Activated T-helper 1 cell treated with anti-CD3 and anti-CD28 coated beads, Interleukin-12 subunit alpha, Interleukin-12 subunit beta, Interleukin-2, Interleukin-4 antibody, amounts not matched to agents 30 ng/mL and 10 ng/mL and 1 ng/mL, durations not matched to agents 14 hours and 24 hours and 36 hours (primary cell): ENCODE results near the gene SND1. TPM values are rescaled to one million over a fixed set of nuclear protein-coding genes. Genes with fewer than 3 reads are reported as not detected.

Source experiments
- DNase-seq: peaks from one replicate; pipeline ENCODE4 v3.0.0; 2021; ENCODE audit warnings: low spot score
- H3K27ac Mint-ChIP-seq: one replicate; pipeline ENCODE4 v1.8.0; 2021; ENCODE audit warnings: mild to moderate bottlenecking, mixed read lengths
- H3K27me3 Mint-ChIP-seq: one replicate; pipeline ENCODE4 v1.8.0; 2022; ENCODE audit warnings: mild to moderate bottlenecking, moderate library complexity, mixed read lengths; ENCODE audit not compliant: insufficient read depth
- H3K36me3 Mint-ChIP-seq: one replicate; pipeline ENCODE4 v1.8.0; 2021; ENCODE audit warnings: low read depth, mixed read lengths
- H3K4me1 Mint-ChIP-seq: one replicate; pipeline ENCODE4 v1.8.0; 2021; ENCODE audit warnings: low read depth, mixed read lengths
- H3K4me3 Mint-ChIP-seq: one replicate; pipeline ENCODE4 v1.8.0; 2021; ENCODE audit warnings: mild to moderate bottlenecking, moderate library complexity, mixed read lengths
- H3K9me3 Mint-ChIP-seq: one replicate; pipeline ENCODE4 v1.8.0; 2021; ENCODE audit warnings: mixed read lengths
- intact Hi-C: fragments of 100-400 bp; cut with micrococcal nuclease; formaldehyde crosslinking; loops from one replicate; pipeline ENCODE4 v1.15.1; 2024
- total RNA-seq: library from RNA; stranded (reverse); gene quantifications from 2 replicates; pipeline ENCODE4 v1.2.3, GENCODE V29; 2022

Gene SND1
- total RNA-seq, 1 donor from 2014 or later, result 292 TPM

DNA sequence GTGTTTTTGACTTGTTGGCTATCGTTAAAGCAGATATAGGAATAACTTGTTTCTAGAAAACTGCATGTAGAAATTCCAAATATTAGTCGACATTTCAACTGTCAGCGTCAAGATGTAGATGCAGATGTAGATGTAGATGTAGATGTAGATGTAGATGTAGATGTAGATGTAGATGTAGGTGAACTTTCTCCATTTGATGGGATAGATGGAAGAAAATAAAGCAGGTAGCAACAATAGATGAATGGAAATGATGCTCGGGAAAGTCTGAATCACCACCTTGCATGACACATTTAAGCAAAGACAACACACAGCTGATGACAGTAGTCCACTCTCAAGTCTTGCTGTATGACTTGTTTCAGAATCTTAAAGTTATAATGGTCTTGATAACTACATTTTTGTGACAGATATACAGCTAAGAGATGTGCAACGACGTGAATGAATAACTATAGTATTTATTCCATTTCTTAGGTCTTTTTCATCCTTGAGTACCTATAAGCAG lies 53.5 kb downstream of the SND1 start:
- Mint-ChIP-seq H3K4me3 (no peak overlapping the region), H3K9me3 (peaks cover 1% of the 10 kb centered on the region), H3K27ac (peak overlapping the region; percentile 55), H3K36me3 (peaks cover 60% of the 10 kb centered on the region), H3K27me3 (no peaks in the 10 kb centered on the region), H3K4me1 (peaks cover 24% of the 10 kb centered on the region)
- no peak for DNase-seq
- intact Hi-C loops, result loop anchor here (10.0 kb wide), 1 partner anchor 619 kb away; no protein-coding TSS in a partner anchor

DNA sequence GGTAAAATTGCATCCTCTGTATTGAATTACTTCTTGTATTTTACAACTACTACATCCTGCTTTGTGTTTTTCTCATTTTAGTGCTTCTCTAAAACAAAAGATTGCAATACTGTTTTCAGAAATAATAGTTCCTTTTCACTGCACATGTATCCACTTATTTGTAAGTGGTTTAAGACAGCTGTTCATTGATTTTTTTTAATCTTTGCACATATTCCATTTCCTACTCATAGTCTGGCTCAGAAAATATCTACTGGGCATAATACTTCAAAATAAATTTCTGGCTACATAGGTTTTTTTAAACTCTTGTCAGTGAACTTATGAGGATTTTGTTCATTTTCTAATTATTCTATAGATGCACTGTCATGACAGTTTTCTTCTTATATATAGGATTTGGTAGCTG lies 54.8 kb downstream of the SND1 start:
- H3K4me1 Mint-ChIP-seq, result peaks cover 24% of the 10 kb centered on the region
- H3K9me3 Mint-ChIP-seq, result peaks cover 12% of the 10 kb centered on the region
- no peak overlapping the region for H3K27ac Mint-ChIP-seq
- H3K27me3 Mint-ChIP-seq, result no peaks in the 10 kb centered on the region
- intact Hi-C loops, result loop anchor here (10.0 kb wide), 1 partner anchor 618 kb away; no protein-coding TSS in a partner anchor
- H3K4me3 Mint-ChIP-seq, result no peak overlapping the region
- no peak for DNase-seq
- H3K36me3 Mint-ChIP-seq, result peaks cover 60% of the 10 kb centered on the region

DNA sequence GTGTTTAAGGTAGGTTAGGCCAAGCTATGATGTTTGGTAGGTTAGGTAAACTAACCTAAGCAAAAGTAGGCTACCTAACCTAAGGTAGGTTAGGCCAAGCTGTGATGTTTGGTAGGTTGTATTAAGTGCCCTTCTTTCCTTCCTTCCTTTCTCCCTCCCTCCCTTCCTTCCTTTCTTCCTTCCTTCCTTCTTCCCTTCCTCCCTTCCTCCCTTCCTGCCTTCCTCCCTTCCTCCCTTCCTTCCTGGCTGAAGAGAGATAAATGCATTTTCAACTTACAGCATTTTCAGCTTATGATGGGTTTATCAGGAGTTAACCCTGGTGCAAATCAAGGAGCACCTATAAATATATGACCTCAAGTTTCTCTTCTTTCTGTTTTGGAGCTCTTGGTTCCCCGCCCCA lies 56.2 kb downstream of the SND1 start:
- peaks cover 24% of the 10 kb centered on the region for H3K4me1 Mint-ChIP-seq

DNA sequence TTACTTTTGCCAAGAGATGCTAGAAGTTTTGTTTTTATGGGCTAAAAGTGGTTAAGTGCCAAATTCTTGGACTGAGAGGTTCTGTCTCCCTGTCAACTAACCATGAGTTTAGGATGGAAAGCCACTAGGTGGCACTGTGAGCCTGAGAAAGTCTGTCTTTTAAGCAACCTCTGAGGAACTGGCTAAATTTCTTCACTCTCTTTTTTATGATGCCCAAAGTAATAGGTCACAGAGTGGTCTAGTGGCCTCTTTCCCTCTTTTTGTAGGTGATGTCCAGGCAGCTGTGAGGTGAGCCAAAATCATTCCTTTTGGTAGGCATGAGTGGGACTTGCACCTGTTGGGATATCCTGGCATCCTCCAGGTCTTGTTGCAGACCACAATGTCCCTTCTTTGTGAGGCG lies 56.8 kb downstream of the SND1 start:
- Mint-ChIP-seq H3K27me3 (no peaks in the 10 kb centered on the region), H3K4me3 (no peak overlapping the region), H3K27ac (no peak overlapping the region), H3K9me3 (peaks cover 15% of the 10 kb centered on the region), H3K36me3 (peaks cover 65% of the 10 kb centered on the region), H3K4me1 (peaks cover 23% of the 10 kb centered on the region)
- intact Hi-C loops, result loop anchor here (1.0 to 10.0 kb wide), 6 partner anchors 84 to 616 kb away; no protein-coding TSS in a partner anchor
- DNase-seq, result peak; percentile 53

More for the DNA sequence above, 56.2 kb downstream of the SND1 start:
- no peak overlapping the region for H3K4me3 Mint-ChIP-seq
- H3K9me3 Mint-ChIP-seq, result peaks cover 15% of the 10 kb centered on the region
- no peak for DNase-seq
- no peak overlapping the region for H3K27ac Mint-ChIP-seq
- intact Hi-C loops, result loop anchor here (1.0 to 10.0 kb wide), 6 partner anchors 85 to 617 kb away; no protein-coding TSS in a partner anchor
- peaks cover 64% of the 10 kb centered on the region for H3K36me3 Mint-ChIP-seq
- no peaks in the 10 kb centered on the region for H3K27me3 Mint-ChIP-seq

DNA sequence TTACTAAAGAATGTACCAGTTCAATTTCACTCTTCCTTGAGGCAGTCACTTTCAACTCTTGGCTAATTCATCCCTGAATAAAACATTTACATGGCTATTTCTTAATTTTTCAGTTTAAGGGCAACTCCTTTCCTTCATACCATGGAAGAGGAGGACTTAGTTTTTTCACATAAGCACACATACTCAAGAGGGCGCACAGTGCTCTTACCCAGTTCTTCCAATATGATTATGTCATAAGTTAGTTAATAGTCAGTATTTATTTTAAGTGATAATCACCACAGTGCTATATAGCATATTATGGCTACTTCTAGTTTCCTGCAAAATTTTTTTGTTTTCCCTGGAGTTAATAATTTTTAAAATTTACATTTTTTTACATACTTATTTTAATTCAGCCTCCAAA lies 58.6 kb downstream of the SND1 start:
- no peak overlapping the region for H3K27ac Mint-ChIP-seq
- DNase-seq, result no peak
- peaks cover 70% of the 10 kb centered on the region for H3K36me3 Mint-ChIP-seq
- peaks cover 16% of the 10 kb centered on the region for H3K4me1 Mint-ChIP-seq
- intact Hi-C loops, result no loop called here
- peaks cover 15% of the 10 kb centered on the region for H3K9me3 Mint-ChIP-seq
- H3K27me3 Mint-ChIP-seq, result no peaks in the 10 kb centered on the region
- no peak overlapping the region for H3K4me3 Mint-ChIP-seq

DNA sequence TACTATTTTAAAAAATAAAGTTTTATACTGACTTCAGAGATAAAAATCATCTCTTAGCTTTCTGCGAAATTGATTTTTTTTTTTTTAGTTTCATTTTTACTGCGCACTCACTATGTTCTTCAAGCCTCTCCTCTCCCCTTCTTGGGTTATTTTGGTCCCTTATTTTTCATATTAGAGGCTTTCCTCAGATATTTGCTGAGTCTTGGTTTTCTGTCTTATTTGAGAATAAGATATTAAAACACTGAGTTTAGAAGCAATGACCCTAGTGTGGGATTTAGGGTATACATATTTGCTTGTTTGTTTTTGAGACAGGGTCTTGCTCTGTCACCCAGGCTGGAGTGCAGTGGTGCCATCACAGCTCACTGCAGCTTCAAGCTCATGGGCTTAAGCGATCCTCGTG lies 59.9 kb downstream of the SND1 start:
- DNase-seq, result no peak
- peaks cover 25% of the 10 kb centered on the region for H3K4me1 Mint-ChIP-seq
- intact Hi-C loops, result no loop called here
- H3K9me3 Mint-ChIP-seq, result peaks cover 15% of the 10 kb centered on the region
- H3K27me3 Mint-ChIP-seq, result no peaks in the 10 kb centered on the region
- H3K36me3 Mint-ChIP-seq, result peaks cover 76% of the 10 kb centered on the region
- no peak overlapping the region for H3K4me3 Mint-ChIP-seq
- no peak overlapping the region for H3K27ac Mint-ChIP-seq

DNA sequence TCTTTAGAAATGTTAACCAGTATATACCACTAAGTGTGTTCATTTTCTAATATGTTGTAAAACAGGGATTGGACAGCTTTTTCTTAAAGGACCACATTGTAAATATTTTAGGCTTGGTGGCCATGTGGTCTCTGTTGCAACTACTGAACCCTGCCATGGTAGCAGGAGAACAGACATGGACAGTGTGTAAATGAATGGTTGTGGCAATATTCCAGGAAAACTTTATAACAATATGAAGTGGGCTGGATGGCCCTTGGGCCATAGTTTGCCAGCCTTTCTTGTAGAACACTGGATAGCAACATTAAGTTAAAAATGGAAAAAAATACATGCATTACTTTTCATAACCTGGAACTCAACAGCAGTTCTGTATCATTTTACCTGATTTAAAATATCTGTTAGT lies 61.0 kb downstream of the SND1 start:
- DNase-seq, result no peak
- H3K9me3 Mint-ChIP-seq, result peaks cover 15% of the 10 kb centered on the region
- H3K27ac Mint-ChIP-seq, result no peak overlapping the region
- peaks cover 77% of the 10 kb centered on the region for H3K36me3 Mint-ChIP-seq
- no peaks in the 10 kb centered on the region for H3K27me3 Mint-ChIP-seq
- H3K4me3 Mint-ChIP-seq, result no peak overlapping the region
- H3K4me1 Mint-ChIP-seq, result peaks cover 36% of the 10 kb centered on the region
- intact Hi-C loops, result no loop called here

DNA sequence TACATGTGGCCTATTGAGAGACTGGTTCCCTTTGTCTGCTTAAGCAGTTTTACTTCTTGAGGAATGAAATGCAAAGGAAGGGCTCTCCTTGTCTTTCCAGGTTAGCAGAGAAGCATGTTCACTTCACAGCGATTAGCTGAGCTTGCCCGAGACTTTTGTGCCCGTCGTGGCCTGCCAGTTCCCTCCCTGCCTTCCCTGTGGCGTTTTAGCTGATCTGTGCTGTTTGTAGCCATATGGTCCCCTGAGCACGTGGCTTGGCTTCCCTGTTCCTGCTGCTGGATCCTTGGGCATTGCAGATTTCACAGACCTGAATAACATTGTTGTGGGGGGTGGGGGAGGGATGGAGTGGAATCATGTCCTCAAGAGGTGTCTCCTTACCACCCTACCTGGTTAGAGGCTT lies 61.8 kb downstream of the SND1 start:
- no peak for DNase-seq
- no peak overlapping the region for H3K27ac Mint-ChIP-seq
- no peaks in the 10 kb centered on the region for H3K27me3 Mint-ChIP-seq
- H3K4me1 Mint-ChIP-seq, result peaks cover 39% of the 10 kb centered on the region
- H3K9me3 Mint-ChIP-seq, result peaks cover 15% of the 10 kb centered on the region
- intact Hi-C loops, result no loop called here
- no peak overlapping the region for H3K4me3 Mint-ChIP-seq
- H3K36me3 Mint-ChIP-seq, result peaks cover 75% of the 10 kb centered on the region

DNA sequence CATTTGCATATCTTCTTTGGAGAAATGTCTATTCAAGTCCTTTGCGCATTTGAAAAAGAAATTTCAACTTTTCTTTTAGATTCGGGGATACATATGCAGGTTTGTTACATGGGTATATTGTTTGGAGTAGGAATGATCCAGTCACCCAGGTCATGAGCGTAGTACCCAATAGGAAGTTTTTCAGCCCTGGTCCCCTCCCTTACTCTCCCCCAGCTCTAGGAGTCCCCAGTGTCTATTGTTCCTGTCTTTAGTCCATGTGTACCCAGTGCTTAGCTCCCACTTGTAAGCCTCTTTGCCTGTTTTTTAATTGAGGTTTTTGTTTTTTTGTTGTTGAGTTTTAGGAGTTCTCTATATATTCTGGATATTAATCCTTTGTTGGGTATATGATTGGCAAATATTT lies 63.3 kb downstream of the SND1 start:
- no peak overlapping the region for H3K4me3 Mint-ChIP-seq
- H3K27me3 Mint-ChIP-seq, result no peaks in the 10 kb centered on the region
- no peak overlapping the region for H3K27ac Mint-ChIP-seq
- H3K4me1 Mint-ChIP-seq, result peaks cover 39% of the 10 kb centered on the region
- intact Hi-C loops, result no loop called here
- DNase-seq, result no peak
- peaks cover 65% of the 10 kb centered on the region for H3K36me3 Mint-ChIP-seq
- peaks cover 15% of the 10 kb centered on the region for H3K9me3 Mint-ChIP-seq

DNA sequence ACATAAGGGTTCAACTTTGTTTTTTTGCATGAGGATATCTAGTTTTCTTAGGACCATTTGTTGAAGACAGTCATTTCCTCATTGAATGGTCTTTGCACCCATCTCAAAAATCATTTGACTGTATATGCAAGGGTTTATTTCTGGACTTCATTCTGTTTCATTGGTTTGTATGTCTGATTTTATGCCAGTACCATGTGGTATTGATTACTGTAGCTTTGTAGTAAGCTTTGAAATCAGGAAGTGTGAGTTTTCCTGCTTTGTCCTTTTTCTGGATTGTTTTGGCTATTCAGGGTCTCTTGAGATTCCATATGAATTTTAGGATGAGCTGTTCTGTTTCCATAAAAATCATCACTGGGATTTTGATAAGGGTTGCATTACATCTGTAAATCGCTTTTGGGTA lies 63.9 kb downstream of the SND1 start:
- no peak for DNase-seq
- no peaks in the 10 kb centered on the region for H3K27me3 Mint-ChIP-seq
- H3K4me1 Mint-ChIP-seq, result peaks cover 39% of the 10 kb centered on the region
- peaks cover 11% of the 10 kb centered on the region for H3K9me3 Mint-ChIP-seq
- peaks cover 66% of the 10 kb centered on the region for H3K36me3 Mint-ChIP-seq
- no peak overlapping the region for H3K4me3 Mint-ChIP-seq
- intact Hi-C loops, result no loop called here
- H3K27ac Mint-ChIP-seq, result no peak overlapping the region

DNA sequence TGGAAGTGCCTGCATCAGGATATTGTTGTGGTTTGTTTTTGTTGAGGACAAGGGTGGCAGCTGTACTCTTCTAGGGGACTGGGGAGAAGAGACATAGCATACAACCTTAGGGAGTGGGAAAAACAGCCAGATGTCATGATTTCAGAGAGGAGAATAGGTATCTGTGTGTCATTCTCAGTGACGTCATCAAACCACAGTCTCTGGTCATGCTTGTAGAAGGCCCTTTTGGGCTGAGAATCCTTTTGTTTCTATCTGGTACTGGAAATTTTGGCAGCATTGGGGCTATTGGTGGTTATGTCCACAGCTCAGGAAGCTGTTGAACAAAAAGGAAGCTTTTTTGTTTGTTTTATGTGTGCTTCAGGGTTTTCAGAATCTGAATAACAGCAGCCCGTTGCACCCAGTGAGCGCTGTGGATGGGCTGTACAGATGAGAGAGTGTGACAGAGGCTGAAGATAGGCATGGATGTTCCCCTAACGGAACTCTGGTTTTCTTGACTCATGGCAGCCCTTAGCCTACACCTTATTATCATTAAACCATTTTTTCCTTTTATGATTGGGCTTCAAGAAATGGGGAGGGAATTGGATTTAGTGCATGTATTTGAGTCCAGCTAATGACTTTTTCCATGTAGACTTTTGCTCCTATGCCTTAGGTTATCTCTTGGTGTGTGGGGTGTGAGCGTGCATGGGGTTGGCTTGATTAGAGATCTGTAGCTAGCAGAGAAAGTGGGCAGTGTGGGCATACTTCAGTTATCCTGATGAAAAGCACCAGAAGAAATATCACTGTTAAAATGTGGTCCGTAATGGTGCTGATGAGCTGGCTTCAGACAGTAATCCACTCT lies 65.7 kb downstream of the SND1 start:
- intact Hi-C loops, result no loop called here
- H3K27ac Mint-ChIP-seq, result peak overlapping the region; percentile 37
- H3K9me3 Mint-ChIP-seq, result no peaks in the 10 kb centered on the region
- peaks cover 63% of the 10 kb centered on the region for H3K36me3 Mint-ChIP-seq
- no peaks in the 10 kb centered on the region for H3K27me3 Mint-ChIP-seq
- no peak for DNase-seq
- H3K4me3 Mint-ChIP-seq, result no peak overlapping the region
- H3K4me1 Mint-ChIP-seq, result peaks cover 39% of the 10 kb centered on the region

DNA sequence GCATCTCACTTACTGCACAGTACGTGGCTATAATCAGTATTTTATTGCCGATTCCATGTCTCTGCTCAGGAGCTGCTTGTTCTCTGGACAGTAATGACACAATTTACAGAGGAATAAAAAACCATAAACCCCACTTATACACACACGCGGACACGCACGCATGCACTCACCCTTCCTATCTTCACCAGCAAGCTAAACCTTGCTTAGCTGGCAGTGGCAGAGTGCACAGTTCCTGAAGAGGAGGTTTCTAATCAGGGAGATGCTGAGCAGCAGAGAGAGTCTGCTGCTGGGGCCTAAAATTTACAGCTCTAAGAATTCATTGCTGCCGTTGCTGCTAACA lies 66.3 kb downstream of the SND1 start:
- intact Hi-C loops, result no loop called here
- DNase-seq, result no peak
- no peak overlapping the region for H3K27ac Mint-ChIP-seq

DNA sequence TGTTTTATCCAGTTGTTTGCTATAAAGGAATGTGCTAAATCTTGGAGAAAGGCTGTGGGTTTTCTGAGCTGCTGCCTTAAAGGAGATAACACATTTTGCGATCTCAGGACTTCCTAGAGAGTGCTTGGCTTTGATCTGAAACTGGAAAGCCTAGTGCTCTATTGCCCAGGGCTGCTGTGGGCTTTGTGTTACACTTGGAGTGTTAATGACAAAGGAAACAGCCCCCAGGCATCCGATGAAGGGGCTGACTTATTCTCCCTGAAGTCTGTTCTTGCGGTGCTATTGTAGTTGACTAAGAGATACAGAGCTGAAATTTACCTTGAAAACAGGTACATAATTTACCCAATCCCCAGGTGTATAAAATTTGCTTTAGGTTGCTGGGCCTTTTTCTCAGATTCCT lies 74.5 kb downstream of the SND1 start:
- Mint-ChIP-seq H3K4me3 (no peak overlapping the region), H3K36me3 (peaks cover 42% of the 10 kb centered on the region), H3K27me3 (no peaks in the 10 kb centered on the region), H3K27ac (no peak overlapping the region), H3K4me1 (no peaks in the 10 kb centered on the region), H3K9me3 (no peaks in the 10 kb centered on the region)
- intact Hi-C loops, result no loop called here
- DNase-seq, result no peak

More for the DNA sequence above, 66.3 kb downstream of the SND1 start:
- H3K4me3 Mint-ChIP-seq, result no peak overlapping the region
- no peaks in the 10 kb centered on the region for H3K9me3 Mint-ChIP-seq
- H3K4me1 Mint-ChIP-seq, result peaks cover 39% of the 10 kb centered on the region
- no peaks in the 10 kb centered on the region for H3K27me3 Mint-ChIP-seq
- H3K36me3 Mint-ChIP-seq, result peaks cover 63% of the 10 kb centered on the region
